HG03064 (cell line): ENCODE measurements around the gene MXRA8.

Source experiments
- ATAC-seq: cut with Tn5 transposase; IDR thresholded peaks from one replicate; pipeline ENCODE4 v1.9.1; 2021; ENCODE audit warnings: low read depth; ENCODE audit not compliant: unreplicated experiment

The MXRA8 gene

DNA sequence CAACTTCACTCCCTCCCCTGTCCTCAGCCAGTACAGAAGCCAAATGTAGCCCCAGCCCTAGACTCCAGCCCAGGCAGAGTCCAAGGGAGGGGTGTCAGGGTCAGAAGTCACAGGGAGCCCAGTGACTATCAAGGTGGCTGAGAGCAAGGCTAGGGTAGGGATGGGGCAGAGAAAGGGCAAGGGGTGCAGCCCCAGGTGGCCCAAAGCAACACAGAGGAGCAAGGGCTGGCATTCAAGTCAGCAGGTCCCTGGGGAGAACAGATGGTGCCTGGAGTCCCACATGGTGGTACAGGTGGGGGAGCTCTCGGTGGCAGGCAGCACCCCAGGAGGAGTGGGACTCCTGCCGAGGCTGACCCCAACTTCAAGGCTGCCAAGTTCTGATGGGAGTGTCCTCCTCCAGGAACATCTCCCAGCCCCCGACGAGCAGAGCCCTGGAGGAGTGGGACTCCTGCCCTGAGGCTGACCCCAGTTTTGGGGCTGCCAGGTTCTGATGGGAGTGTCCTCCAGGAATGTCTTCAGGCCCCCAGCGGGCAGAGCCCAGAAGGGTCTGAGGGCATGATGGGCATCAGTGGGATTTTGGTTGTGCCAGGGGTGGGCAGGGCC lies 5.5 kb downstream of the MXRA8 start:
- ATAC-seq, result no peak

DNA sequence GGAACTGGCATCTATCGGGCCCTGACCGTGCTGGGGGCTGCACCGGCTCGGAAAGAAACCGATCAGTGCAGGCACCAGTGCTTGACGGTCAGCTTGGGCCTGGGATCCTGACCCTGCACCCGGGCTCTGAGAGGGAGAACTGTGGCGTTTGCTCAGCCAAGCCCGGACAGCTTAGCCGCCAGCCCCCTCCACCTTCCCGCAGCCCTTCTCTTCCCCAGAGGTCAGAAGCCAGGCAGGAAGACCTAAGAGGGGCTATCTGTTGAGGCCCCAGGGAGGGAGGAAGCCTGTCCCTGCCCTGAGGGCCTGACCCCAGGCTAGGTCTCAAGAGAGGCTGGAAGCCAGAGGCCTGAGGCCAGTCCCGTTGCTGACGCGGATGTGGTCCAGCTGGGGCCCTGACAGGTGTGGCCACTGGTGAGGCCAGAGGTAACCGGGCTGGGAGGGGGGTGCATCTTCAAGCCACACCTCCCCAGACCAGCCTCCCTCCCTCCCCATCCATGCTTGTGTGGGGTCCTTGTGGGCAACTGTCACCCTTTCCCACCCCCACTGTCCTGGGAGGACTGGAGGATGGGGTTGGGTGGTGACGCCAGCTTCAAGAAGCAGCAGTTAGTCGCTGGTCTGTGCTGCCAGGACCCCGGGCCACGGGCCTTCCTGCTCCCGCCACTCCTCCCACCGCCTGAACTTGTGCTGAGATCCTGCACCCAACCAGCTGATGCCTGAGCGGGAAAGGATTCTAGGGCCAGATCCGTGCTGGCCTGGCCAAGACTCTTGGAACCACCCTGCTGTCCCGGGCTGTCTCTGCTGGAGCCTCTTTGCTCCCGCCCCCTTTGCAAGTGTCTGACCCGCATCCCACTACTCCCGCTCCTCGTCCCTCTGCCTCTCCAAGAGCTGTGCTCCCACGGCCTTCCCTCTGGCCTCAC lies 6.6 kb downstream of the MXRA8 start:
- no peak for ATAC-seq

DNA sequence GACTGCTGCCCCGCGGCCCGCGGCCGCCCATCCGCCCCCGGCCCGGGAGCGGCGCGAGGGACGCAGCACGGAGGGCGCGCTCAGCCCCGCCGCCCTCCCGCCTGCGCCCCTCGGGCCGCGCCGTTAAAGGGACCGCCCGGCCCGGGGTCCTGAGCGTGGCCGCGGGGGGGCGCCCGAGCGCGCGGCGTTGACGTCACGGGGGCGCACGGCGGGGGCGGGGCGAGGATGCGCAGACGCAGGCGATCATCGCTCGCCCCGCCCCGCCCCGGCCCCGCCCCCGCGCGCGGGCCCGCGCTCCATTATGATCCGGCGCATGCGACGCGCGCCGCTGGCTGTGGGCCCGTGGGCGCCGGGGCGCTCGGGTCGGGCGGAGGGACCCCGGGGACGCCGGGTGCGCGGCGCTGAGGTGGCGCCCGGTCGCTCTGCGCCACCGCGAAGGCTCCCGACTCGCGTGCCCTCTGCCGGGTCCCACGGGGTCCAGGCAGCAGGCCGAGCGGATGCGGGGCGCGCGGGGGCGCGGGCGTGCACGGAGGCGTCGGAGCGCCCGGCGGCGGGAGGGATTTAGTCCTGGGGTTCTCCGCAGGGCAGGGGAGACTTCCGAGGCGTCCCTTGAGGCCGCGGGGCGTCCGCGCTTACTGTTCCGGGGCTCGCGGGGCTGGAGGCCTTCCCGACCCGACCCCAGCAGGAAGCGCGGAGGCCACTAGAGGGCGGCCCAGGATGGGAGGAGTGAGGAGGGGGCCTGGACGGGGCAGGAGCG lies 8.9 kb downstream of the MXRA8 start, which contains the start of gene DVL1:
Gene DVL1, minus strand, starts transcription at position 163 of the 757 bp plus-strand sequence. CDS start 353 bp downstream, outside the sequence.
- ATAC-seq, result peak; percentile 49

DNA sequence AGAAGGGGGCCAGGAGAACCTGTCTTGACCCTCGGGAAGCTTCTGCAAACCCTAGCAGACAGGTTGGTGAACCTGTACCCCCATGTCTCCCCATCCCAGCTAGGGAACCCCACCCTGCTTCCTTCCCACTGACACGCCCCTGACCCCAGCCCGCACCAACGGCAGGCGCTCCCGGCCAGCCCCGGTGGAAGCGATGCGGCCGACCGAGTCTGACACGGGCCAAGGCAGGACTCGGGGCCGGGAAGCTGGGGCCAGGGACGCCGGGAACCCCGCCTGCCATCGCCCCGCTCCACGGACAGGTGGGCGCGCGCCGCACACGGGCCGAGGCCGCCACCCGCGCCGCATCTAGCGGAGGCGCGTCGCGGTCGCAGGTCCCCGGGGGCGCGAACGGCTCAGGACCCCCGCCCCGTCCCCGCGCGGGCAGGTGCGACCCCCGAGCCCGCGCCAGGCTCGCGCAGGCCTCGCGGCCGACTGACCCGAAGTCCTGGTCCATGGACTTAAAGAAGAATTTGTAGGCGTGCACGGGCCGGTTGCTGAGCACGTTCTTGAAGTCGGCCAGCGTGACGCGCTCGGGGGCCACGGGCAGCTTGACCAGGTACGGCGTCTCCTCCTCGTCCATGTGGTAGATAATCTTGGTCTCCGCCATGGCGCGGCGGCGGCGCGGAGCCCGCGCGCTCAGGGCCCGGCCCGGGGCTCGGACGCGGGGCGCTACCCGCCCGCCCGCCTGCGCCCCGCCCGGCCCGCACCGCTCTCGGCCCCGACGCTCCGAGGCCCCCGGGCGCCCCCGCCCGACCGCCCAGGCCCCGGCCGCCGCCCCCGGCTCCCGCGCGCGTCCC lies 9.7 kb downstream of the MXRA8 start:
- ATAC-seq, result peak; percentile 22

DNA sequence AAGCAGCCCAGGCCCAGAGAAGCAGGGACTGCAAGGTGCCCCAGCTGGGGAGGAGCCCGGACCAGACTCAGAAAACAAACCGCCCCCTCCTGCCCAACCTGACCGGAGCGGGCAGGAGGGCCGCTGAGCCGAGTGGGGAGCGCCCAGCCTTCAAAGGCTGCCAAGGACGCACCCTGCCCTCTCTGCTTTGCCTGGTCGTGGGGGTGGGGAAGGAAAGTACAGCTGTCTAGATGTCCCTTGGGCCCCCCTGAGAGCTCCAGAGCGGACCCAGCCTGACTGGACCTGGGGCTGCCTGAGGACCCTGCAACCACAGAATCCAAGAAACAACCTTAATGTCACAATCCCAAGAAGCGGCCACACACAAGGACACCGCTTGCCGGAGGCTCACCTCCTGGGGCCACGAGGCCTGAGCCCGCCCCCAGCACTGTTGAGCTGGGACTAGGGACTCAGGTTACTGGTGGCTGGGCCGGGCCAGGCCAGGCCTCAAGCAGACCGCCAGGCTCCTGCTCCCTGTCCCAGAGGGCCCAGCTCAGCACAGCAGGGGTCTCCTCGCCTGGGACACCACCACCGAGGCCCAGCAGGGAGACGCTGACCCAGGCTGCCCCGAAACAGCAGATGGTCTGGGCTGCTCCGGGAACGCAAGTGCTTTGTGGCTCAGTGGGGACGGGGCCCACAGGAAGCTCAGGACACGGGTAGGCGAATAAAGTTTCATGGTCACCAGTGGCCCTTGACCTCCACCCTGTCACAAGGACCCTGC lies 10.5 kb downstream of the MXRA8 start:
- ATAC-seq, result no peak

DNA sequence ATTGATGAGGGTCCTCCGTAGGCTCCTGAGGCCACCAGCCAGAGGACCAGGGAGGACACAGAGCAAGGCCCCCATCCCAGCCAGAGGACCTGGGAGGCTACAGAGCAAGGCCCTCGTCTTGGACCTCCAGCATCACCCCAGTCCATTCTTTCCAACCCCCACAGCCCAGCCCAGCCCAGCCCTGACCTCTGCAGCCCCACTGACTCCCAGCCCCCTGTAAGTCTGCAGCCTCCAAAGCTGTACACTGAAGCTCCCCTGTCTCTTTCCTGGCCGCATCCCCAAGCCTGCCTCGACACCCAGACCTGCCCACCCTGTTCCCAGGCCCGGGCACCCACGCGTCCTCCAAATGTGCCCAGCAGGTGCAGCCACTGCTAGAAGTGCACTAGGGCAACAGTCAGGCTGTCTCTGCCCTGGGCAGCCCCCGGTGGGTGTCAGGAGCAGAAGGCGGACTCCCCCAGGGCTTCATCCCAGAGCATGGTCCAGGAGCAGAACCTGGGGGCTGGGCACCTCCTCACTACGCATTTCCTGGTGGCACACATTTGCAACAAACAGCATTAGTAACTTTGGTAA lies 11.2 kb downstream of the MXRA8 start:
- no peak for ATAC-seq

DNA sequence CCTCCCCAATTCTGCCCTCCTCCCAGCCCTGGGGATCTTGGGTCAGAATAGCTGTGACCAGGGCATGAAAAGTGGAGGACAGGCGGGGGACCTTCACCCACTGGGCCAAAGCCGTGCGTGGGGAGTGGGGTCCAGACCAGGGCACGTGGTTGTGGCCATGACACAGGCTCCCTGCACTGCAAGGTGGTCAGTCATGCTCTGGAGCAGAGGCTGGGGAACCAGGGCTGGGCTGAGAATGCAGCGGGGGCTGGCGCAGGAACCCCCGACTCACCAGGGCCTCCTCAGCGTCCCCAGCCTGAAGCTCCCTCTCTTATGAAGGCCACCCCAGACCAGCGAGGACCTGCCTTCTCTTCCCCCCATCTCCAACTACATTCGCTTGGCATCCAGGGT lies 11.9 kb downstream of the MXRA8 start:
- ATAC-seq, result no peak

DNA sequence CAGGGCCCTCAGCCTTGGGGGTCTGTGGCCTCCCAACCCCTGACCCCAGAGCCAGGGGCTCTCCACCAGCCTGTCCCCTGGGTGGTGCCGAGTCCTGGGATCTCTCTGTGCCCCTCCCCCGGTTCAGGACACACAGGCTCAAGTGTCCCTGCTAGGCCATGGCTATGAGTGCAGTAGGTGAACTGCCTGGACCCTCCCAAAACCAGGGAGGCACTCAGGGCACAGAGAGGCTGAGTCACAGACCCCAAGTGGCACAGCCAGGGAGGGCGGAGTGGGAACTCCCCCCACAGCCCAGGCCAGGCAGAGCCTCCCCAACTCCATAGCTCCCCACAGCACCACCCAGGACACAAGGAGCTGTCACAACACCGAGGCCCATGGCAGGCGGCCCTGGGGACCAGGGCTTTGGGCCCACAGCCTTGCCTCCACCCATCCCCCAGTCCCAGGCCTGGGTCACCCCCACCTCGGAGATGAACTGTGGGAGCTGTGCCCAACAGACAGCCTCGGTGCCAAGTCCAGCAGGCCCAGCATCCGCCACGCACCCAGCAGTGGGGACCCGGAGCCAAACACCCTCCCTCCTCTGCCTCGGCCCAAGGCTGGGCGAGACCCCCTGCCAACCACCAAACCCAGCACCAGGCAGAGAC lies 12.4 kb downstream of the MXRA8 start:
- ATAC-seq, result no peak

DNA sequence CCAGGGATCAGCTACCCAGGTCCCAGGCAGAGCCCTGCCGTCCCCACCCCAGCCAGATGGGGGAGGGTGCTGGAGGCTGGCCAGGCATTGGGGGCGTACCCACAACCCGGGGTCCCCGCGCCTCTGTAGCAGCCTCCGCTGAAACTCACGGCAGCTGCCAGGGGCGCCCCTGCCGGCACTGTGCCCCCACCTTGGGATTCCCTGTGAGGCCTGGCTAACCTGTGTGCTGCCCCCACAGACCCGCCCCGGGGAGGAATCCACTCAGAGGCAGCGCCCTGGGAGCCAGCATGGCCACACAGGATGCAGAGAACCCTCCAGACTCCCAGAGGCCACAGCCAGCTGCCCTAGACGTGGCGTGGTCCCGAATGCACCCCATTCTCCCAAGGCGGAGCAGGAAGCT lies 13.0 kb downstream of the MXRA8 start:
- no peak for ATAC-seq

DNA sequence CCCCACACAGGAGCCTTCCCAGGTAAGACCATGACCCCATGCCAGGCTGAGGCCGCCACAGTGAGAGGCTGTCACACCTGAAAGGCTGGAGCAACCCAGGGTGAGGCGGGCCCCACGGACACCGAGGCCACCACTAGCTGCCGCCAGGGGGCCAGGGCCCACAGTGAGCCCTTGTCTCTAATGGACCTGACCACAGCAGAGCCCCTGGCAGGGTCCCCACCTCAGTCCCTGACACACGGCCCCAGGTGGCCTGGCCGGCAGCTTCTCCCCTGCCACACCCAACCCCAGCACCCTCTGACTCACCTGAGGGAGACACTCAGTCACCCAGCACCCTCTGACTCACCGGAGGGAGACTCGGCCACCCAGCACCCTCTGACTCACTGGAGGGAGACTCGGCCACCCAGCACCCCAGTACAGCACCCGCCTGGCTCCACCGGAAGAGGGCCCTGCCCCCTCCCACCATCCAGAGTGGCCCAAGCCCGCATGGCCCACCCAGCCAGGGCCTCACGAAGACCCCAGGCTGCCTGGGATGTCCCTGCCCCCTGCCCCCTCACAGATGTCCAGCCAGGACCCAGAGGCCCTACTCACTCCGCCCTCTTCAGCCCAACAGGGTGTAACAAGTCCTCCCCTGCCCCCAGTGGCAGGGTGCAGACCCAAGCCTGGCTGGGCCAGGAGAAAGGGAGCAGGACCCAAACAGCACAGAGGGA lies 13.5 kb downstream of the MXRA8 start:
- ATAC-seq, result no peak

DNA sequence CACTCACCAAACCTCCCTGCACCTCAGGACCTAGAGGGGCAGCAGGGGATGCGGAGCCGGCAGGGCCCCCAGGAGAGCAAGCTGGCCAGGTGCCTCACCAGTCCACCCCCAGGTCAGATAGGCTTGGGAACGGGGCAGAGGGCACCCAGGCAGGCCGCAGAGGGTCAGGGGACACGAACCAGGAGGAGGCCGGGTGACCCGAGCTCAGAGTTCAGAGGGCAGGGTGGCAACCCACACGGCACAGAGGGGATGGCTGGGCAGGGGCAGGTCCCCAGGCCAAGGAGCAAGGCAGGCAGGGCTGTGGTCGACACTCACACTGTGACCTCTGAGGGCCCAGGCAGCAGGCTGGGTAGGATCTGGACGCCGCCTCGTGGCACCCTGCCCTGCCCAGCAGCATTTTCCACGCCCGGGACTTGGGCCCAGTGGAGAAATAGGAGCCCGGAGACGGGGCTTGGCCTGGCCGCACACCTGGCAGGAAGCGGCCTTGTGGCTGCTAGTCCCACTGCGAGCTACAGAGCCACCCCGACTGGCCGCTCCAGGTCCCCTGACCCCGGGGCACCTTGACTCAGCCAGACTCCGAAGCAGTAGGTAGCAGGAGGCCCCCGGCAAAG lies 14.4 kb downstream of the MXRA8 start:
- no peak for ATAC-seq

DNA sequence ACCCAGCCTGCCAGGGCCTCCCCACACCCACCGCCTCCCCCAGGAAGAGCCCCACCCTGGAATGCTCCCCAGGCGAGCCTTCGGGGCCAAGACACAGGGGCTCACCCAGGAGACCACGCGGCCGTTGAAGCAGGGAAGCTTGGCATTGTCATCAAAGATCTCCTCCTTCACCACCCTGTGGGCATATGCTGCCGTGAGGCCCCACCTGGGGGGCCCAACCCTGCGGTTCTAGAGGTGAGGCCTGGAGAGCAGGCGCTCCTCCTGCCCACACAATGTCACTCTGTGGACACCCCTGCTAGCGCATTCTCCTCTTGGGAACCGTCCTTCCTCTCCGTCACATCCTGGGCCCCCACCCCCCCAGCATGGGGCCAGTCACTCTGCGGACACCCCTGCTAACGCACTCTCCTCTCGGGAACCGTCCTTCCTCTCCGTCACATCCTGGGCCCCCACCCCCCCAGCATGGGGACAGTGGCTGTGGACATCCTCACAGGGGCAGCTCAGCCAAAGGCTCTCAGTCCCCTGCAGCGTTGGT lies 15.7 kb downstream of the MXRA8 start:
- no peak for ATAC-seq

DNA sequence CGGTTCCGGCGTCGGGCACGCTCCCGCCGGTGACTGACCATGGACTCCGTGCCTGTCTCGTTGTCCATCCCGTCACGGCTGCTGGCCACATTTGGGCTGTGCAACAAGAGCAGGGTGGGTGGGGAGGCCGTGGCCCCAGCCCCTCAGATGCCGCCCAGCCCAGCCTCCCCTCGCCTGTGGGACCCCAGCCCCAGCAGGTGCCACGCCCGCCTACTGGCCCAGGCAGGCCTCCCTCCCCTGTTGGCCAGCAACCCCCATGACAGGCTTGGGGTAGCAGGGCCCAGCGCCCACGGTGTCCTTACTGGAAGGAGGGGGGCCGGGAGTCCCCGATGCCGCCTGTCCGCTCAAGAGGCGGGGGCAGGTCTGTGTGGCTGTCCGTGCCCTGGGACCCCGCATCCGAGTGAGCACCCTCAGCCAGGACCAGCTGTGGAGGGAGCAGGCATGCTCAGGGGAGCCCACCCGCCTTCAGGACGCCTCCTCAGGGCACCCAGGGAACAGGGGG lies 16.2 kb downstream of the MXRA8 start:
- ATAC-seq, result no peak

DNA sequence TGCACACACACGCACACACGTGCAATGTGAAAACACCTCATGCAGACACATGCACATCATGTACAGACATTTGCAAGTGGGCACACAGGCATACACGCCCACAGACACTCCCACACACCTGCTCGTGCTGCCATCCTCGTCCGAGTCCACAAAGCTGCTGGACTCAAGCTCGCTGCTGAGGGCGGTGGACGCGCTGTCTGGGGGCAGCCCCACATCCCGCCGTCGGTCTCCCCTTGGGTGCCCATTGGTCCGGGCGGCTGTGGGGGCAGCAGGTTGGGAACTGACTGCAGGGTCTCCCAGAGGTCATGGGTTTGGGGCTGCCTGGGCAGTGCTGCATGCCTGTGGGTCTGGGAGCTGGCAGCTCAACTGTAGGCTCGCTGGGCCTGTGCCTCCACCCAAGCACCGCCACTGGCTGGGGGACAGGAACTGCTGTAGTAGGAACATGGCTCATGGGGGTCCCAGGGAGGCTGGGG lies 16.8 kb downstream of the MXRA8 start:
- ATAC-seq, result no peak

DNA sequence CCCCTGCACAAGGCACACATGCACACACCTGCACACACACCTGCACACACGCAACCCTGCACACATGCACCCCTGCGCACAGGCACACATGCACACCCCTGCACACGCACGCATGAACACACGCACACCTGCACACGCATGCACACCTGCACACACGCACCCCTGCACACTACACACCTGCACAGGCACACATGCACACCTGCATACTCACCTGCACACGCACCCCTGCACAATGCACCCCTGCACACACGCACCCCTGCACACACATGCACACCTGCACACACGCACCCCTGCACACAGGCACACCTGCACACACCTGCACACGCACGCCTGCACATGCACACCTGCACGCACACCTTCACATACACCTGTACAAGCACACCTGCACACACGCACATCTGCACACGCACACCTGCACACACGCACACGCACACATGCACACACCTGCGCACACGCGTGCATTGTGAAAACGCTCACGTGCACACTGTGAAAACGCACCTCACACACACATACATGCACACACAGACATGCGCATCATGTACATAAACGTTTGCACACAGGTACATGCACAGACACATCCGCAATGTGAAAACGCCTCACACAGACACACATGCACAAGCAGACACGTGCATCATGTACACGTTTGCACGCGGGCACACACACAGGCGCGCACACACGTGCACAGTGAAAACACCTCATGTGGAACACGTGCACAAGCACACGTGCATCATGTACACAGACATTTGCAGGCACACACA lies 17.4 kb downstream of the MXRA8 start:
- ATAC-seq, result no peak

DNA sequence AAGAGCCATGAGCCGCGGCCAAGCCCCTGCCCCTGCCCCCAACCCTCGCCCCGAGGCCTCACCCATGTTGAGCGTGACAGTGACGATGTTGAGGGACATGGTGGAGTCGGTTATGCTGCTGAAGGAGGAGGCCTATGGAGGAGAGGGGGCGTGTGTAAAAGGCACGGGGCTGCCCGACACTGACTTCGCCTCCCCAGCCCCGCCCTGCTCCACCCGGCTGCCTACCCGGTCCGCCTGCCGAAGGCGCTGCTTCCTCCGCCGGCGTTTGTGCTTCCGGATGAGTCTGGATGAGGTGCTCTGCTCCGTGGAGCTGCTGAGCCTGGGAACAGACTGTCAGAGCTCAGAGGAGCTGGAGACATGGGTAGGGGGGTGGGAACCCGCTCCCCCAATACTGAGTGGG lies 18.2 kb downstream of the MXRA8 start:
- no peak for ATAC-seq

DNA sequence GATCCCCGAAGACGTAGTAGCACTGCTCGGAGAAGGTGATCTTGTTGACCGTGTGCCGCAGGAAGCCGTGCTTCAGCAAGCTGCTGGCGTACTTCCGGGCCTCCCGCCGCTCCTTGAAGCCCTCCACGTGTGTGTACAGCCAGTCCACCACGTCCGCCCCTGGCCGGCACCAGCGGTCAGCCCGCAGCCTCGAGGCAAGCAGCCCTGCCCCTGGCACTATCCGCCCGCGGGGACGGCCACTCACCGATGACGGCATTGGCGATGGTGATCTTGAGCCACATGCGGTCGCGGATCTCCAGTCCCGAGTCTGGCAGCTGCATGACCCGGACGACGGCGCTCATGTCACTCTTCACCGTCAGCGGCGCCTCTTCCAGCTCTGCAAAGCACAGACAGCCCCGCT lies 20.1 kb downstream of the MXRA8 start:
- ATAC-seq, result no peak
